DOHH2 (cell line): ENCODE results near the gene HTRA2.

Source experiments
- EZH2phosphoT487 ChIP-seq: fragments of 200-600 bp; sonication (generic); IDR thresholded peaks from 2 replicates; pipeline ENCODE4 v1.6.1; 2017; ENCODE audit warnings: borderline replicate concordance, mild to moderate bottlenecking, antibody characterized with exemption, low read length, moderate library complexity, mixed read lengths
- TF ChIP-seq, protein P1 (sequence below): fragments of 200-600 bp; sonication (generic); IDR thresholded peaks from one replicate; pipeline ENCODE4 v1.5.1; 2014; ENCODE audit warnings: antibody characterized with exemption, mild to moderate bottlenecking, low read depth, low read length; ENCODE audit not compliant: poor library complexity, severe bottlenecking

DNA sequence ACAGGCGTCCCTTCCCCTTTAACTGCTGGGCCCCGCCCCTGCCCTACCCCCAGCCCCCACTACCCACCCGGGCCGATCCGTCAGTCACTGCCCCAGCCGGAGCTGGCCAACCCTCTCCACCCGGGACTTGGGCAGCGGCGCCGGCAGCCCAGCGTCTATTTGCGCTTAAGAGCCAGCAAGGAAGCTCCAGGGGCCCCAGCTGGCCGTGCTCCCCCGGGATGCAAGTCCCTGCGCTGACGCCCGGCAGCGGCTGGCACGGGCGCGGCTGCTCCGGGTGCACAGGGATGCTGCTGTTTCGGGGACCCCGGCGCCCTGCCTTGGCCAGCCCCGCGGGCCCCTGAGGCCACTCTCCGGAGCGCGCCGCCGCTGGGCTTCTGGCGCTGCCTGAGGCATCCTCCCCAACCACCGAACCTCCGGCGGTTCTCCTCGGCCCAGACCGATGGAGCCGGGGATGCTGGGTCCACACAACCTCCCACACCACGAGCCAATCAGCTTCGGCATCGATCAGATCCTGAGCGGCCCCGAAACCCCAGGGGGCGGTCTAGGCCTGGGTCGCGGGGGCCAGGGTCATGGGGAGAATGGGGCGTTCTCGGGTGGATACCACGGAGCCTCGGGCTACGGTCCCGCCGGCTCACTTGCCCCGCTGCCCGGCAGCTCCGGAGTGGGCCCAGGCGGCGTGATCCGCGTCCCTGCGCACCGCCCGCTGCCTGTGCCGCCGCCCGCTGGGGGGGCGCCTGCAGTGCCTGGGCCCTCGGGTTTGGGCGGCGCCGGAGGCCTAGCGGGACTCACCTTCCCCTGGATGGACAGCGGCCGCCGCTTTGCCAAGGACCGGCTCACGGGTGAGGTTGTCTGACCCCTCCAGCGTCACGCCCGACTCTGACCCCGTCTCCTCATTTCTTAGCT, 15.1 kb upstream of the HTRA2 start, which contains the start of gene TLX2:
- TF ChIP-seq, protein P1, sequence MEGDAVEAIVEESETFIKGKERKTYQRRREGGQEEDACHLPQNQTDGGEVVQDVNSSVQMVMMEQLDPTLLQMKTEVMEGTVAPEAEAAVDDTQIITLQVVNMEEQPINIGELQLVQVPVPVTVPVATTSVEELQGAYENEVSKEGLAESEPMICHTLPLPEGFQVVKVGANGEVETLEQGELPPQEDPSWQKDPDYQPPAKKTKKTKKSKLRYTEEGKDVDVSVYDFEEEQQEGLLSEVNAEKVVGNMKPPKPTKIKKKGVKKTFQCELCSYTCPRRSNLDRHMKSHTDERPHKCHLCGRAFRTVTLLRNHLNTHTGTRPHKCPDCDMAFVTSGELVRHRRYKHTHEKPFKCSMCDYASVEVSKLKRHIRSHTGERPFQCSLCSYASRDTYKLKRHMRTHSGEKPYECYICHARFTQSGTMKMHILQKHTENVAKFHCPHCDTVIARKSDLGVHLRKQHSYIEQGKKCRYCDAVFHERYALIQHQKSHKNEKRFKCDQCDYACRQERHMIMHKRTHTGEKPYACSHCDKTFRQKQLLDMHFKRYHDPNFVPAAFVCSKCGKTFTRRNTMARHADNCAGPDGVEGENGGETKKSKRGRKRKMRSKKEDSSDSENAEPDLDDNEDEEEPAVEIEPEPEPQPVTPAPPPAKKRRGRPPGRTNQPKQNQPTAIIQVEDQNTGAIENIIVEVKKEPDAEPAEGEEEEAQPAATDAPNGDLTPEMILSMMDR = no peak
- peak; percentile 89 for TF ChIP-seq EZH2phosphoT487
